ENCODE data around the gene CCDC102A. TPM values are rescaled to one million over a fixed set of nuclear protein-coding genes. Genes with fewer than 3 reads are reported as not detected.
"Not testable (repeated sequence)": the region's sequence is repeated elsewhere in the genome, so short reads cannot be mapped to it uniquely, and the experiment has no call there.

CCDC102A gene
- total RNA-seq, 1 donor from 2014 or later = 27.3 TPM

DNA sequence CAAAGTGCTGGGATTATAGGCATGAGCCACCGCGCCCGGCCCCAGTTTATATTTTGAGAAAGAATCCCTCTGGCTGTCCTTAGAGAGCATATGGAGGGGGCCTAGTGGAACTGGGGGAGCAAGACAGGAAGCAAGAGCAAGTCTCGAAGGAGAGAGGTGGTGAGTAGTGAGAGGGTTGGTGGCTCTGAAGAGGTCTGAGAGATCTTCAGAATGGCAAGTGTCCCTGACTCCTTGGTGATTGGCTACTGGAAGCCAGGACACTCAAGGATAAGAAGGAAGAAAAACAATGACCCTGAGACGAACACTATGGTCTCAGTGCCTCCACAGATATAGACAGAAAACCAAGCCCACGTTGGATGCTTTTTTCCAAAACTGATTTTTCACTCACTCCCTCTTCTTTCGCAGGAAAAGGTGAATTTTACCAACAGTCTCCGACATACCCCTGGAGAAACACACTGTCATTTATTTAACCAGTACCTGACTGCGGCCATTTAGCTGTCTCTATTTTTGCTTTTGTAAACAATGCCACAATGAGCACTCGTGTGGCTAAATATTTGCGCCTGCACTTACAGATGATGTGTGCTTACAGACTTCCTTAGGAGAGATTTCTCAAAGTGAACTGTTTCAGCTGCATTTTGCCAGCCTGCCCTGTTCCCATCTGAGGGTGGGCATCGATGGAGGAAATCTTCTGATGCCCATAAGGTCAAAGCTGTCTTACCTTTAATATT lies 34.2 kb downstream of the CCDC102A start:
- DNase-seq (ENCODE audit: low read depth) = no peak

DNA sequence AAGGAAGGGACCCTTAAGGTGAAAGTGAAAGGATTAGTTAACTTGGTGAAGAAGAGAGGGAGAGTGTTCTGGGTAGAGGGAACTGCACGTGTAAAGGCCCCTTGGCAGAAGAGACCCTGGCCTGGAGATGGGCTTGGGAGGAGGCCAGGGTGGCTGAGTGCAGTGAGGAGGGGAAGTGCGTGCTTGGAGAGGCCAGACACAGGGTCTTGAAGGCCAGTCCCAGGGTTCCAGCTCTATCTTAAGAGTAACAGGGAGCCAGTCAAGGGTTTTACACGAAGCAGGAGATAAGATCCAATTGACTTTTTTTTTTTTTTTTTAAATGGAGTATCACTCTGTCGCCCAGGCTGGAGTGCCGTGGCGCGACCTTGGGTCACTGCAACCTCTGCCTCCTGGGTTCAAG lies 34.9 kb downstream of the CCDC102A start:
- DNase-seq (ENCODE audit: low read depth) = no peak

DNA sequence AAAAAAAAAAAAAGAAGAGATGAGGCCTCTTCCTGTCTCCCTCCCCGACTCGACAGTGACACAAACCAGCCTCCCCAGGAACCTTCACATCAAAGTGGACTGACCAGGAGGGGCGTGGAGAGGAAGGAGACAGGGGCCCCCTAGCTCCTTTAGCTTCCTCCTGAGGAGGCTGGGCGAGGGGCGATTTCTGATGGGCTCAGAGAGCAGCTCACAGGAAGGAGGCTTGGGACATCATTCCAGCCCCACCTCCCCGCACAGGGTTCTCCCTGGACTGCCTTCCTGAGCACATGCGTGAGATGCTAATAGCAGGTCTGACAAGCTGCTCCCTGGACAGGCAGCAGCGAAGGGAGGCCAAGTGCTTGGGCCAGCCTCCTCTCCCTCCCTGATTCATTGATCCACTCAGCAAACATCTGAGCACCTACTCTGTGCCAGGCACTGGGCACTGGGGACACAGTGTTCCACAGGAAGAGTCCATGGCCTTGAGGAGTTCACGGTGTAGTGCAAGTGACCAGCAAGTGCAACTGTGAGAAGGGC lies 35.7 kb downstream of the CCDC102A start:
- no peak for DNase-seq (ENCODE audit: low read depth)

GRCh38 chr16:57499941-57500340 lies 36.4 kb downstream of the CCDC102A start:
- DNase-seq (ENCODE audit: low read depth) = not testable (repeated sequence)

GRCh38 chr16:57498031-57498430 lies 38.3 kb downstream of the CCDC102A start:
- no peak for DNase-seq (ENCODE audit: low read depth)

GRCh38 chr16:57497121-57497520 lies 39.2 kb downstream of the CCDC102A start:
- DNase-seq (ENCODE audit: low read depth) = no peak

DNA sequence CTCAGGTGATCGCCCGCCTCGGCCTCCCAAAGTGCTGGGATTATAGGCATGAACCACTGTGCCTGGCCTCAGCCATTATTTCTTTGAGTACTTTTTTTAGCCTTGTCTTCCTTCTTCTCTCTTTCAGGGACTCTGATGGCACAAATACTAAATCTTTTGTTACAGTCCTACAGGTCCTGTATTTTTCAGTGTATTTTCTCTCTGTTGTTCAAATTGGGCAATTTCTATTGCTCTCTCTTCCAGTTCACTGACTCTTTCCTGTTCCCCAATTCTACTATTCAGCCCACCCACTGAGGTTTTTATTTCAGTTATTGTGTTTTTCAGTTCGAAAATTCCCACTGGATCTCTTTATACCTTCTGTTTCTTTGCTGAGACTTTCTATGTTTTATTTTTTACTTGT lies 42.6 kb downstream of the CCDC102A start:
- no peak for DNase-seq (ENCODE audit: low read depth)

- no peak for DNase-seq (ENCODE audit: low read depth)
Measured at GRCh38 chr16:57489229-57489628, 47.1 kb downstream of the CCDC102A start.

- no peak for DNase-seq (ENCODE audit: low read depth)
Measured at GRCh38 chr16:57486858-57487834, 49.2 kb downstream of the CCDC102A start.

DNA sequence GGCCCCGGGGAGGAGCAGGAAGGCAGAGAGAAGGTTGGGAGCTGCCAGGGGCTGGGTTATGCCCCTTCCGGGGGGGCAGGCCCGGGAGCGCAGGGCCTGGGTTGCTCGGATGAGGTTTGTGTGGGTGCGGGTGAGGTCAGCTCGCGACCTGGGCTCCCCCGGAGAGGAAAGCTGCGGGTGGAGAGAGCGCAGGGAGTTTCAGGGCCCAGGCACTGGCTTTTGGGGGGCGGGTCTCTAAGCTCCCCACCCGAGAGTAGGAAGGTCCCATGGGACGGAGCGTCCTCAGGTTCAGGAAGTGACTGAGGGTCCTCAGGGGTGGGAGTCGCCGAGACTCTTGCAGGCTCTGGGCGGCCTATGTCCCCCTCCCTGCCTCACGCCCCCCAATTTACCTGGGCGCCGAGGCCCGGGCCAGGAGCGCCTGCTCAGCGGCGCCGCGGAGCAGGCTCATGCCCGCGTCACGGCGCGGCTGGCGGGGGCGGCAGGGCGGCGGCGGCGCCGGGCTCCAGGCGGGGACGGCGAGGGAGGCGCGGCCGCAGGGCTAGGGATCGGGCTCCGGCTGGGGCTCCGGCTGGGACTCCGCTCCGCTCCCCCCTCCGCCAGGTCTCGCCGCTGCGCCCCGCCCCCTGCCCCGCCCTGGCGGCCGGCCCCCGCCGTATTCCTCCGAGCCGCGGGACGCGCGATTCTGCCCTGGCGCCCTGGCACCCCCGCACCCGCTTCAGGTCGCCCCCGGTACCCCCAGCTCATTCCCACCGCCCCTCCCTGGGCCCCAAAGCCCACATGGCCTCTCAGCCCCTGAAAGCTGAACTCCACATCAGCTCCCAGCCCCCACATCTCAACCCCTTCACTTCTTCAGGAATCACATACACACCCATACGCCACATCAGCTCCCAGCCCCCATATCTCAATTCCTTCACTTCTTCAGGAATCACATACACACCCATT lies 50.2 kb downstream of the CCDC102A start, which contains the start of gene DOK4:
DOK4 (minus strand) TSS at position 578 of the 942 bp plus-strand sequence. CDS start 6,986 bp downstream, outside the sequence.
- DNase-seq (ENCODE audit: low read depth) = peak; percentile 26

GRCh38 chr16:57485091-57485915 lies 51.1 kb downstream of the CCDC102A start:
- no peak for DNase-seq (ENCODE audit: low read depth)

GRCh38 chr16:57484515-57485005 lies 51.8 kb downstream of the CCDC102A start:
- no peak for DNase-seq (ENCODE audit: low read depth)

DNA sequence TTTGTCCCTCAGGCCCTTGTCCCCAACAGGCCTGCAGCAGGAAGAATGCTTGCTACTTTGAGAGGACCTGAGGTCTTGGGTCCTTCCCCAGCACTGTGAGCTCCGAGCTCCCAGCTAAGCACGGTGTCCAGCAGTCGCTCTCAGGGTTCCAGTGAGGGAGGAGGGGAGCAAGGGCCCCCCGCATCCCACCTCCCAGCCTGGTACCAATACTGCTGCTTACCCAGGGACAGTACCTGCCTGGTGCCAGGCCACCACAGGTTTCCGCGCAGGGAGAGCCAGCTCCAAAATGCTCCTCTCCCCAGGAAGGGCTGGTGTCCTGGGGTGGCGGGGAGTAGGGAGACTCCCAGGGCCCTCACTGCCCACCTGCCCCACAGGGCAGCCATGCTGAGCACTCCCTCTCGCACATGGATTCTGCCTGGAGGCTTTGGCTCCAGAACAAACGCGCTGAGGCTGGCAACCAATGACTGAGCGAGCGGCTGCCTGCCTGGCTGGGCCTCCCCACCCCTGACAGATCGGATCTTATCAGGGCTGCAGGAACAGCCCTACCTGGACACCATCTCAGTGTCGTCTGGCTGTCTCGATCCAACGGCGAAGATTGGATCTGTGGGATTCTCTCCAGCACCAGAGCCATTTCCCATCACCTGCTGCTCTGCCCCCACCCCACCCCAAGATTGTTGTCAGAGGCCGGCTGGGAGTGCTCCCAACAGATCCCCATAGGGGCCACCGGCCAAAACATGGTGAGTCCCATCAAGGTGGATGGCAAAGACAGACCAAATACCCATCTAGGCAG lies 52.5 kb downstream of the CCDC102A start:
- no peak for DNase-seq (ENCODE audit: low read depth)

- DNase-seq (ENCODE audit: low read depth) = no peak
Measured at GRCh38 chr16:57482845-57483545, 53.4 kb downstream of the CCDC102A start.

GRCh38 chr16:57481421-57481820 lies 55.0 kb downstream of the CCDC102A start:
- DNase-seq (ENCODE audit: low read depth) = no peak

DNA sequence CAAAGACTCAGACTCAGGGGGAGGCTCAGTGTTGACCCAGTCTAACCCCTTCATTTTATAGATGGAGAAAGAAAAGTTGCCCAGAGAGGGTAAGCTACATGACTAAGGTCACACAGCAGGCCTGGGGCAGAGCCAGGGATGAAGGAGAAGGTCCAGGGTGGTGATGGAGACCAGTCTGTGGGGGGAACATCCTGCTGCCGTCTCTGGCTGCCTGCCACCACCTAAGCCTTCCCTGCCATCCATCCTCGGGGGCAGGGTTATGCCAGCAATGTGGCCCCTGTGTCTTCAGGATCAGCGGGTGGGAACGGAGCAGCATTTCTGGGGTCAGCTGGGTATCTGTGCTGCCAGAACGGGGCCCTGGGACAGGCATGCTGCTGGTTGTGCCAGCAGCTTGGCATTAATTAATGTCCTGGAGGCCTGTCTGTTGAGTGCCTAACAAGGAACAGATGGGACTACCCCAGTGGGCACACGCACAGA lies 55.6 kb downstream of the CCDC102A start:
- no peak for DNase-seq (ENCODE audit: low read depth)

DNA sequence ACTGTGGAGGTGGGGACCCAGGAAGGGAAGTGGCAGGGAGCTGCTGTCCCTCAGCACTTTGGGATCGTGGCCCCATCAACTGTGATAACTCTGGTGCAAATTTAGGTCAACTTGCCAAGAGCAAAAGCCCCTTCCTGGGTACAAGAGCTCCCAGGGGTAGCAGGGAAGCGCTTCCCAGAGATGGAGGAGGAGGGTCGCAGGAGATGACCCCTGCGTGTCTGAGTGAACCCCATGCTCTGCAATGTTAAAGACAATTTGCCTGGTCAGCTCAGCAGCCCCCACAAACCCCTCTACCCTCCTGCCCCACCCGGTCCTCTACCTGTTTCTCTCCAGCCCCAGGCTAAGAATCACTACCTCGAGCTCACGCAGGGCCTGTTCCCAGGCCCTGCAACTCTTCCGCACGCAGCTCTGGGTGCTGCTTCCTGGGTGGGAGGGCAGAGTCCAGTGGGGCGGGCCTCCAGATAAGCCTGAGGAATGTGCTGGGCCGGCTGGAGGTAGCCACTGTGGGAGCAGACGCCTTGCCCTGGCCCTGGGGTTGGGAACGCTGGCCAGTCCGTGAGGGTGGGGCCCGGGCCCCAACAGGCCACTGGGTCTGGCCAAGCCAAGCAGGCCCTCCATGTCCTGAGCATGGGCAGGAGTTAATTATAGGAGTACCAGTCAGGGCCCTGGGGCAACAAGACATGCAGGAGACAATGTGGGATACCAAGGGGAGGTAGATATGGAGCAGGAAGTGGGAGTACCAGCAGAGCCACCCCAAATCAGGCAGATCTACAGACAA lies 56.2 kb downstream of the CCDC102A start:
- DNase-seq (ENCODE audit: low read depth) = peak; percentile 63

All from renal cortical epithelial cell (primary cell).